ENCODE data around the gene CLEC7A.

DNA sequence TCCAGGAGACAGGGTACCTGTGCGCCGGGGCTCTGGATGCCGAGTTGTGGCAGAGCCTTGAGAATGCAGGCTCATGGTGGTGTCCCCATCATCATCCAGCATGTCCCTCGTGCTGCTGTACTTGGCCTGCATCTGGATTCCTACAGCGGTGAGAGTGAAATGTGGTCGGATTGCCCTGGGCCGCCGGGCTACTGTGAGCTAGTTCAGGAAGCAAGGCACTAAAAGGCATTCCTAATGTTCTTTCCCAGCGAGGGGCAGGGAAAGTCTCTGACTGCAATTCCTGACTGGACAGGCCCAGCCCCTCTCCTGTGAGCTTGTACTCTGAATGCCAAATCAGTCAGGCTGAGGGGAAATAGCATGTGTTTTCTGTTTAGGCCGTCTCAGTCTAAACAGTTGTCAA lies 31.2 kb downstream of the CLEC7A start, which contains the start of gene CLEC1A:
- TF ChIP-seq, protein P1, sequence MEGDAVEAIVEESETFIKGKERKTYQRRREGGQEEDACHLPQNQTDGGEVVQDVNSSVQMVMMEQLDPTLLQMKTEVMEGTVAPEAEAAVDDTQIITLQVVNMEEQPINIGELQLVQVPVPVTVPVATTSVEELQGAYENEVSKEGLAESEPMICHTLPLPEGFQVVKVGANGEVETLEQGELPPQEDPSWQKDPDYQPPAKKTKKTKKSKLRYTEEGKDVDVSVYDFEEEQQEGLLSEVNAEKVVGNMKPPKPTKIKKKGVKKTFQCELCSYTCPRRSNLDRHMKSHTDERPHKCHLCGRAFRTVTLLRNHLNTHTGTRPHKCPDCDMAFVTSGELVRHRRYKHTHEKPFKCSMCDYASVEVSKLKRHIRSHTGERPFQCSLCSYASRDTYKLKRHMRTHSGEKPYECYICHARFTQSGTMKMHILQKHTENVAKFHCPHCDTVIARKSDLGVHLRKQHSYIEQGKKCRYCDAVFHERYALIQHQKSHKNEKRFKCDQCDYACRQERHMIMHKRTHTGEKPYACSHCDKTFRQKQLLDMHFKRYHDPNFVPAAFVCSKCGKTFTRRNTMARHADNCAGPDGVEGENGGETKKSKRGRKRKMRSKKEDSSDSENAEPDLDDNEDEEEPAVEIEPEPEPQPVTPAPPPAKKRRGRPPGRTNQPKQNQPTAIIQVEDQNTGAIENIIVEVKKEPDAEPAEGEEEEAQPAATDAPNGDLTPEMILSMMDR (IDR thresholded peaks at IDR 0.05): no peak
- no peak for TF ChIP-seq TCF7L2 (IDR thresholded peaks at IDR 0.05; ENCODE audit: low read depth, low read length)
- no peak for TF ChIP-seq POLR2AphosphoS5 (IDR thresholded peaks at IDR 0.05; ENCODE audit: low read depth, low read length)

Data from Panc1 (cell line).